Measurements from ENCODE around the gene ITFG2. TPM values are rescaled to one million over a fixed set of nuclear protein-coding genes. Genes with fewer than 3 reads are reported as not detected.
"Not testable (repeated sequence)": the region's sequence is repeated elsewhere in the genome, so short reads cannot be mapped to it uniquely, and the experiment has no call there.

The ITFG2 gene
- total and polyA plus RNA-seq, 10 of the 15 experiments (the other 5 are each of a cell fraction or from before 2014, with no cell fraction given) = 21.2 to 39.5 (median 25.9) TPM

GRCh38 chr12:2769866-2770533, 42.5 kb upstream of the ITFG2 start:
- POLR2A ChIA-PET = no interaction called here
- RAD21 ChIA-PET (ENCODE audit: unreplicated experiment) = no interaction called here
- DNase-seq (ENCODE audit: low read depth, low spot score) (no peak), ATAC-seq (no peak), FAIRE-seq (no peak)
- H3K9ac ChIP-seq (ENCODE audit: control insufficient read depth, insufficient read depth, low read length) = no peak overlapping the region
- in situ Hi-C loops (cut with MboI) = no loop called here
- H2AFZ ChIP-seq (ENCODE audit: control insufficient read depth, low read depth, low read length) = no peak overlapping the region
- no peak overlapping the region for H3K27ac ChIP-seq (ENCODE audit: control insufficient read depth, insufficient read depth)
- no peaks in the 10 kb centered on the region for H3K9me3 ChIP-seq (replicated peaks; ENCODE audit: control insufficient read depth, insufficient read depth, low read length)
- no peaks in the 10 kb centered on the region; the same call in 1 of the 2 replicates for H4K20me1 ChIP-seq (ENCODE audit: control insufficient read depth, insufficient read depth)
- no peaks in the 10 kb centered on the region for H3K79me2 ChIP-seq (ENCODE audit: control insufficient read depth, insufficient read depth, low read length)
- 56% methylated on average over 10 of the region's 11 CpGs for WGBS (ENCODE audit: insufficient coverage, insufficient replicate concordance, low lambda C conversion rate, missing lambda C conversion rate)
- TF ChIP-seq CEBPZ (IDR thresholded peaks at IDR 0.05; ENCODE audit: low read depth, low read length) = no peak
- TF ChIP-seq NKRF (conservative IDR thresholded peaks at IDR 0.05) = no peak
- TF ChIP-seq FOXK2 (IDR thresholded peaks at IDR 0.05) = no peak
- H3K4me1 ChIP-seq (ENCODE audit: control insufficient read depth, insufficient read depth, low read length) = no peaks in the 10 kb centered on the region
- intact Hi-C loops (cut with micrococcal nuclease; ENCODE audit: unreplicated experiment) = no loop called here
- no peak overlapping the region for H3K4me3 ChIP-seq
- SMC1A ChIA-PET (ENCODE audit: uncharacterized antibody, unreplicated experiment) = no interaction called here
- CTCF ChIA-PET = no interaction called here
- peaks cover 0 to 3% of the 10 kb centered on the region in 2 experiments for H3K27me3 ChIP-seq (replicated peaks in 1 of 2; ENCODE audit: control insufficient read depth in 2 of 2, insufficient read depth in 2 of 2, low read length in 1 of 2)
- BruUV-seq (replicated peaks) = no TSS peak
- H3K4me2 ChIP-seq (ENCODE audit: control insufficient read depth, insufficient read depth) = no peak overlapping the region
- no peaks in the 10 kb centered on the region for H3K36me3 ChIP-seq (ENCODE audit: control insufficient read depth in 2 of 2, insufficient read depth in 2 of 2, low read length in 1 of 2)

- CTCF ChIA-PET; H3K27ac ChIP-seq (ENCODE audit: control insufficient read depth, insufficient read depth); H3K9me3 ChIP-seq (replicated peaks; ENCODE audit: control insufficient read depth, insufficient read depth, low read length); H3K9ac ChIP-seq (ENCODE audit: control insufficient read depth, insufficient read depth, low read length); DNase-seq (ENCODE audit: low read depth, low spot score); H2AFZ ChIP-seq (ENCODE audit: control insufficient read depth, low read depth, low read length); H3K27me3 ChIP-seq (replicated peaks in 1 of 2; ENCODE audit: control insufficient read depth in 2 of 2, insufficient read depth in 2 of 2, low read length in 1 of 2); H3K4me3 ChIP-seq; H3K4me1 ChIP-seq (ENCODE audit: control insufficient read depth, insufficient read depth, low read length); in situ Hi-C loops (cut with MboI); H3K36me3 ChIP-seq (ENCODE audit: control insufficient read depth in 2 of 2, insufficient read depth in 2 of 2, low read length in 1 of 2); SMC1A ChIA-PET (ENCODE audit: uncharacterized antibody, unreplicated experiment); BruUV-seq (replicated peaks); ATAC-seq; POLR2A ChIA-PET; RAD21 ChIA-PET (ENCODE audit: unreplicated experiment); H4K20me1 ChIP-seq (ENCODE audit: control insufficient read depth, insufficient read depth); intact Hi-C loops (cut with micrococcal nuclease; ENCODE audit: unreplicated experiment); H3K4me2 ChIP-seq (ENCODE audit: control insufficient read depth, insufficient read depth); H3K79me2 ChIP-seq (ENCODE audit: control insufficient read depth, insufficient read depth, low read length); FAIRE-seq: not testable (repeated sequence)
- WGBS (ENCODE audit: insufficient coverage, insufficient replicate concordance, low lambda C conversion rate, missing lambda C conversion rate) = 35% methylated on average over 3 of the region's 3 CpGs
Measured at GRCh38 chr12:2770544-2770943, 41.9 kb upstream of the ITFG2 start.

All from GM12878 (cell line).